ENCODE measurements around the gene PNMA6E.

PNMA6E gene

GRCh38 chrX:153401133-153401764 lies at the start of gene PNMA6E:
Gene PNMA6E (minus strand): TSS chrX:153401350. CDS start chrX:153398849, 2,501 bp downstream.
- Histone ChIP-seq H3K9ac (no peak within 1 kb of the TSS), H3K36me3 (no peaks in the 10 kb centered on the region), H3K4me2 (no peak within 1 kb of the TSS), H3K27me3 (peaks cover 27% of the 10 kb centered on the region), H3K4me1 (peaks cover 21% of the 10 kb centered on the region), H3K27ac (no peak within 1 kb of the TSS), H3K4me3 (no peak within 1 kb of the TSS), H4K20me1 (no peaks in the 10 kb centered on the region; the same call in 1 of the 2 replicates), H3K9me3 (peaks cover 8% of the 10 kb centered on the region)
- no peak for TF ChIP-seq Cebpa-rat (IDR thresholded peaks at IDR 0.05)

- H3K4me2 ChIP-seq = no peak overlapping the region
- H4K20me1 ChIP-seq = peaks cover 43% of the 10 kb centered on the region; the same call in 1 of the 2 replicates
- H3K27ac ChIP-seq = no peak overlapping the region
- TF ChIP-seq Cebpa-rat (IDR thresholded peaks at IDR 0.05) = no peak
- peaks cover 76% of the 10 kb centered on the region for H3K27me3 ChIP-seq
- no peaks in the 10 kb centered on the region for H3K9me3 ChIP-seq
- H3K4me1 ChIP-seq = peaks cover 17% of the 10 kb centered on the region
- no peak overlapping the region for H3K4me3 ChIP-seq
- H3K36me3 ChIP-seq = peaks cover 45% of the 10 kb centered on the region
- H3K9ac ChIP-seq = no peak overlapping the region
Observed at GRCh38 chrX:153450949-153451277, 49.8 kb upstream of the PNMA6E start.

- no peak overlapping the region for H3K9ac ChIP-seq
- TF ChIP-seq Cebpa-rat (IDR thresholded peaks at IDR 0.05) = no peak
- no peak overlapping the region for H3K27ac ChIP-seq
- peaks cover 42% of the 10 kb centered on the region; the same call in 1 of the 2 replicates for H4K20me1 ChIP-seq
- no peak overlapping the region for H3K4me2 ChIP-seq
- no peaks in the 10 kb centered on the region for H3K9me3 ChIP-seq
- H3K27me3 ChIP-seq = peaks cover 78% of the 10 kb centered on the region
- H3K36me3 ChIP-seq = peaks cover 39% of the 10 kb centered on the region
- H3K4me1 ChIP-seq = peaks cover 11% of the 10 kb centered on the region
- no peak overlapping the region for H3K4me3 ChIP-seq
Observed at GRCh38 chrX:153450114-153450948, 49.2 kb upstream of the PNMA6E start.

- Histone ChIP-seq H3K27me3 (peaks cover 78% of the 10 kb centered on the region), H3K36me3 (peaks cover 33% of the 10 kb centered on the region), H3K9ac (no peak overlapping the region), H3K4me1 (0 out of 2 replicates have a peak, but pooled peaks cover 6% of the 10 kb centered on the region), H3K4me3 (no peak overlapping the region), H3K27ac (no peak overlapping the region), H4K20me1 (peaks cover 42% of the 10 kb centered on the region; the same call in 1 of the 2 replicates), H3K4me2 (no peak overlapping the region), H3K9me3 (peaks cover 4% of the 10 kb centered on the region; the same call in 1 of the 2 replicates)
- no peak for TF ChIP-seq Cebpa-rat (IDR thresholded peaks at IDR 0.05)
Observed at GRCh38 chrX:153449368-153450113, 48.4 kb upstream of the PNMA6E start.

GRCh38 chrX:153448556-153449367 lies 47.6 kb upstream of the PNMA6E start:
- 0 out of 2 replicates have a peak, but pooled peaks cover 6% of the 10 kb centered on the region for H3K4me1 ChIP-seq
- peaks cover 6% of the 10 kb centered on the region; the same call in 1 of the 2 replicates for H3K9me3 ChIP-seq
- no peak overlapping the region for H3K9ac ChIP-seq
- H3K4me2 ChIP-seq = no peak overlapping the region
- no peak overlapping the region for H3K4me3 ChIP-seq
- H4K20me1 ChIP-seq = peaks cover 42% of the 10 kb centered on the region; the same call in 1 of the 2 replicates
- H3K27ac ChIP-seq = no peak overlapping the region
- peaks cover 28% of the 10 kb centered on the region for H3K36me3 ChIP-seq
- no peak for TF ChIP-seq Cebpa-rat (IDR thresholded peaks at IDR 0.05)
- H3K27me3 ChIP-seq = peaks cover 73% of the 10 kb centered on the region

- peaks cover 6% of the 10 kb centered on the region; the same call in 1 of the 2 replicates for H3K9me3 ChIP-seq
- no peak overlapping the region for H3K4me3 ChIP-seq
- H3K27ac ChIP-seq = no peak overlapping the region
- H4K20me1 ChIP-seq = peaks cover 42% of the 10 kb centered on the region; the same call in 1 of the 2 replicates
- peaks cover 25% of the 10 kb centered on the region for H3K36me3 ChIP-seq
- no peak for TF ChIP-seq Cebpa-rat (IDR thresholded peaks at IDR 0.05)
- no peak overlapping the region for H3K9ac ChIP-seq
- 0 out of 2 replicates have a peak, but pooled peaks cover 6% of the 10 kb centered on the region for H3K4me1 ChIP-seq
- H3K27me3 ChIP-seq = peaks cover 63% of the 10 kb centered on the region
- no peak overlapping the region for H3K4me2 ChIP-seq
Observed at GRCh38 chrX:153447581-153447960, 46.4 kb upstream of the PNMA6E start.

- Histone ChIP-seq H3K9me3 (peaks cover 6% of the 10 kb centered on the region; the same call in 1 of the 2 replicates), H3K27me3 (peaks cover 61% of the 10 kb centered on the region), H3K36me3 (peaks cover 25% of the 10 kb centered on the region), H3K27ac (no peak overlapping the region), H4K20me1 (peaks cover 42% of the 10 kb centered on the region; the same call in 1 of the 2 replicates), H3K4me1 (0 out of 2 replicates have a peak, but pooled peaks cover 6% of the 10 kb centered on the region), H3K4me3 (no peak overlapping the region), H3K9ac (no peak overlapping the region), H3K4me2 (no peak overlapping the region)
- TF ChIP-seq Cebpa-rat (IDR thresholded peaks at IDR 0.05) = no peak
Observed at GRCh38 chrX:153446950-153447580, 45.9 kb upstream of the PNMA6E start.

- no peak for TF ChIP-seq Cebpa-rat (IDR thresholded peaks at IDR 0.05)
- Histone ChIP-seq H3K4me1 (0 out of 2 replicates have a peak, but pooled peaks cover 6% of the 10 kb centered on the region), H3K4me3 (no peak overlapping the region), H3K27me3 (peaks cover 56% of the 10 kb centered on the region), H4K20me1 (peaks cover 40% of the 10 kb centered on the region; the same call in 1 of the 2 replicates), H3K9ac (no peak overlapping the region), H3K4me2 (no peak overlapping the region), H3K9me3 (peaks cover 6% of the 10 kb centered on the region; the same call in 1 of the 2 replicates), H3K36me3 (peaks cover 23% of the 10 kb centered on the region), H3K27ac (no peak overlapping the region)
Observed at GRCh38 chrX:153446636-153446936, 45.4 kb upstream of the PNMA6E start.

Measured in BLaER1 (cell line).